Tracheal epithelial cell (primary cell): ENCODE results near the gene AMY1A. TPM values are rescaled to one million over a fixed set of nuclear protein-coding genes. Genes with fewer than 3 reads are reported as not detected.

Experiments
- total RNA-seq: library from RNA; depleted of rRNA; stranded (reverse); fragments of >200 nt; gene quantifications from 2 replicates; pipeline ENCODE4 v1.2.1, GENCODE V29; 2014

AMY1A gene
- total RNA-seq = not detected in 2 replicates

GRCh38 chr1:103655460-103655859 is at the start of gene AMY1A:
Gene AMY1A (plus strand): TSS chr1:103655760. CDS start chr1:103656331, 571 bp downstream.

GRCh38 chr1:103616994-103617477 is 38.5 kb upstream of the AMY1A start, which contains the start of gene AMY2A:
Gene AMY2A (plus strand): TSS chr1:103617427. CDS start chr1:103617441, 14 bp downstream.

GRCh38 chr1:103696110-103696509 is 40.5 kb downstream of the AMY1A start, which contains the start of gene AMY1B:
Gene AMY1B (minus strand): TSS chr1:103696210. CDS start chr1:103695639, 571 bp downstream.

Other genes with a start within 250 kb of the AMY1A start
- 1.2 and 3.8 TPM in 2 replicates for gene RNPC3, start 130.1 kb upstream of the AMY1A start, total RNA-seq
- gene AMY2B, start 84.2 kb upstream of the AMY1A start, total RNA-seq = 2.1 and 2.7 TPM in 2 replicates
- not detected in 2 replicates for gene AMY2A, start 38.3 kb upstream of the AMY1A start, total RNA-seq
- gene AMY1B, start 40.5 kb downstream of the AMY1A start, total RNA-seq = not detected in 2 replicates
- gene AMY1C, start 94.1 kb downstream of the AMY1A start, total RNA-seq = not detected in 2 replicates